HUES48 (cell line): ENCODE measurements around the gene NCOA1.
A peak's percentile ranks its signal among the peaks of the same experiment; 100 is the strongest.

Experiments used
- H3K27ac ChIP-seq: one replicate; pipeline ENCODE4 v1.7.0; 2013; ENCODE audit warnings: low read depth, low read length, inconsistent platforms
- H3K27me3 ChIP-seq: 2 replicates; pipeline ENCODE4 v1.6.1; 2013; ENCODE audit warnings: mild to moderate bottlenecking, low read length; ENCODE audit not compliant: control insufficient read depth, insufficient read depth
- H3K36me3 ChIP-seq: 2 replicates; pipeline ENCODE4 v1.6.1; 2013; ENCODE audit warnings: low read length; ENCODE audit not compliant: control insufficient read depth, insufficient read depth
- H3K4me1 ChIP-seq: 2 replicates; pipeline ENCODE4 v1.6.1; 2013; ENCODE audit warnings: mild to moderate bottlenecking, low read length; ENCODE audit not compliant: control insufficient read depth, insufficient read depth
- H3K4me3 ChIP-seq: 2 replicates; pipeline ENCODE4 v1.5.1; 2013; ENCODE audit warnings: mild to moderate bottlenecking, low read depth, low read length
- H3K9ac ChIP-seq: 2 replicates; pipeline ENCODE4 v1.6.1; 2013; ENCODE audit warnings: mild to moderate bottlenecking, low read depth, low read length, moderate library complexity
- H3K9me3 ChIP-seq: 2 replicates; pipeline ENCODE4 v1.6.1; 2013; ENCODE audit warnings: low read length; ENCODE audit not compliant: control insufficient read depth, insufficient read depth

Gene NCOA1

DNA sequence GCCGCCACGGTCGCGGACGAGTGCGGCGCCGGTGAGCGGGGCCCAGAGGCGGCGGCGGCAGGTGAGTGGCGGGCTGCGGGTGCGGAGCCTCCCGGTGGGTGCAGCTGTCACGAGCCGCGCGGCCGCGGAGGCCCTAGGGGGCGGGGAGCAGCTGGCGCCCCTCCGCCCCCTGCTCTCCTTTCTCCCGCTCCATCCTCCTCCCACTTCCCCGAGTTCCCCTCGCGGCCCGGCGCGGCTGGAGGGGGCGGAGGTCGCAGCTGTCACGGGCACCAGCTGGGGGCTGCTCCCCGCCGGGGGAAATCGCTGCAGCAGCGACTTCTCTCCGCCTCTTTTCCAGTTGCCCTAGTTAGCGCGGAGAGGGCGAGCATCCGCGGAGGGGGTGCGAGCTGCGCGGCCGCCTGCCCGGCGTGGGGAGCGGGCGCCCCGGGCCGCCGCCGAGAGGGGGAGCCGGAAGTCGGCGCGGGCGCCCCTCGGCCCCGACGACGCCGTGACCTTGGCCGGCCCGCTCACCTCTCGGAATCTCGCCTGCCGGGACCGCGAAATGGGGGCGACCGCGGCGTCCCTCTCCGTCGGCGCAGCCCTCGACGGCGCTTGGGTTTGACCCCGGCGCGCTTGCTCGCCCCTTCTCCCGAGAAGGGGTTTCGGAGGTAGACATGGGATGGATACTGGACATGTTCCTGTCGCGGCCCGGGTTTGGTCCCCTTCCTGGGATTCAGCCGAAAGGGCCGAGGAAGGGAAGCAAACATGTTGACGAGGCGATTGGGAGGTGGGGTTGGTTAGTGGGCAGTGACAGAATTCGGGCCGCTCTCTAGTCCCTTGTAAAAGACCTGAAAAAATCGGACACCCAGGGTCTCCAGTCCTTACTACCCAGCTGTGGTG, 727 bp downstream of the NCOA1 start:
- Histone ChIP-seq H3K4me3 (peak overlapping the region; percentile 88), H3K27me3 (peaks cover 13% of the 10 kb centered on the region), H3K9ac (peak overlapping the region; percentile 24; the same call in 1 of the 2 replicates), H3K9me3 (no peaks in the 10 kb centered on the region), H3K27ac (peak overlapping the region; percentile 91), H3K4me1 (peaks cover 36% of the 10 kb centered on the region), H3K36me3 (no peaks in the 10 kb centered on the region)

DNA sequence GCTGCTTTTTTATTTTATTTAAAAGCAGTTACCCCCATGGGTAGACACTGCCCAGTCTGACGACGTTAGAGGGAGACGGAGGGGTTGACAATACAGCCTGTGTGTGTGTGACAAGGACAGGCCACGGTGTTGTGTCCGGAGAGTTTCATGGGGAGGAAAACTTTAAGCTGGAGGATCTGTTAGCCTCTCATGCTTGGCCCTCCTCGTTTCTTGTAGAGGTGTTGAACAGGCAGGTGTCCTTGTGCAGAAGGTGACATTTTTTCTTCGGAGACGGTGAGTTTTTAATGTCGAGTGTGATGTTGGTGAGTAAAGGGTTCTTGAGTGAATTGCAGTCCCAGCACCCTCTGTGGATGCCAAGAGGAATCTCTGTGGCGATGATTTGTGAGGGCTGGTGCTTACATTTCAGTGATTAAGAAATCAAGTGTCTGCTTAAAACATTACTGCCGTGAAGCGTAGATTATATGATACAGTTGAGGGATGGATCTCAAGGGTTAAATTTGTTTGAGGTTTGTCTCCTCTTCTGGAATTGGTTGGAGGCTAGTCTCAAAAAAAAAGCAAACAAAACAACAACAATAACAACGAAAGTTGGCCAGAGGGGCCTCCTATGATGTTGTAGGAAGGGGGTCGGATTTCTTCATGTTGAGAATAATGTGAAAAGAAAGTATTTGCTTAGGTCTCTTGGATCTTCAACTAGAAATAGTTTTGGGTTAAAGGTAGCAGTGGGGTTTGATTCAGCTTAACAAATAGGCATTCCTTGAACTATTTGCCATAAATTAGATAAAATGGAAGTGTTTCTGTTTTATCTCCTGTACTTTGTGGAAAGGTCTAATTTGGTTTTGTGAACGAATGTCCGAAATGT, 1.6 kb downstream of the NCOA1 start:
- Histone ChIP-seq H3K4me1 (peaks cover 36% of the 10 kb centered on the region), H3K4me3 (peak overlapping the region; percentile 88), H3K27me3 (peaks cover 13% of the 10 kb centered on the region), H3K9me3 (no peaks in the 10 kb centered on the region), H3K27ac (no peak overlapping the region), H3K9ac (peak overlapping the region; percentile 24; the same call in 1 of the 2 replicates), H3K36me3 (no peaks in the 10 kb centered on the region)

DNA sequence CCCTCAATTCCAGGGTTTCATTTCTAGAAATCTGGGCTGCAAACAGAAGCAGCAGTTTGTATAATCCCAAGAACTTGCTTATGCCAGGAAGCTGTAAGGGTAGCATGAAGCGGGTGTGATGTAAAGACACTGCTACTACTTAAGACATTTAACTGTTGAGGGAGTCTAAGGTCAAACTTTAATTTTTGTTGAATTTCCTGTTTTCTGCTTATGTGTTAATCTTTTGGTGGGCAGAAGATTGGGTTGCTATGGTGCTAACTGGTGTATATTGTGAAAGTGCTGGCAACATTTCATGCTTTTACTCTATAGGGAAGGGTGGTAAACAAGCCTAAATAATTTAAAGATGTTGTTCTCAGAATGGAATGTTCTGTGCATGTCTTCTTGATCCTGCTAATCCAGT, 2.7 kb downstream of the NCOA1 start:
- Histone ChIP-seq H3K4me3 (no peak overlapping the region), H3K27ac (no peak overlapping the region)

DNA sequence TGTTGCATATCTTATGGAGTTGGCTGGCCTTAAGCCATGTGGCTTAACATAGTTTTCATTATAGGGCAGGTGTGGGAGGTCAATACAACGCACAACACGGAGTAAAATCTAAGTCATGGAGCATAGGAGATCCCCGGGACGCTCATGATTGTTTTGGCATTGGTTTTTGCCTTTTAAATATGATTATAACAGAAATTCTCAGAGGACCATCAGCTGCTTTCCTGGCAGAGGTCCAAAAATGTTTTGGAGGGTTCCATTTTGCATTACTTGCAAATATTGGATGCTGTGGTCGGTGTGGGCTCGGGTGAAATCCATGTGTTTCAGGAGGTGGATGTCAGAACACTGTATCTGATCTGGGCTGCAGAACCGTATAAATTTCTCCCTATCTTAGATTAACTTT, 3.4 kb downstream of the NCOA1 start:
- H3K36me3 ChIP-seq = no peaks in the 10 kb centered on the region
- no peak overlapping the region for H3K9ac ChIP-seq
- H3K9me3 ChIP-seq = no peaks in the 10 kb centered on the region
- H3K4me3 ChIP-seq = no peak overlapping the region
- peaks cover 32% of the 10 kb centered on the region for H3K4me1 ChIP-seq
- H3K27ac ChIP-seq = no peak overlapping the region
- H3K27me3 ChIP-seq = peaks cover 13% of the 10 kb centered on the region

More for the DNA sequence above, 2.7 kb downstream of the NCOA1 start:
- no peak overlapping the region for H3K9ac ChIP-seq
- peaks cover 36% of the 10 kb centered on the region for H3K4me1 ChIP-seq
- no peaks in the 10 kb centered on the region for H3K9me3 ChIP-seq
- H3K36me3 ChIP-seq = no peaks in the 10 kb centered on the region
- H3K27me3 ChIP-seq = peaks cover 13% of the 10 kb centered on the region

DNA sequence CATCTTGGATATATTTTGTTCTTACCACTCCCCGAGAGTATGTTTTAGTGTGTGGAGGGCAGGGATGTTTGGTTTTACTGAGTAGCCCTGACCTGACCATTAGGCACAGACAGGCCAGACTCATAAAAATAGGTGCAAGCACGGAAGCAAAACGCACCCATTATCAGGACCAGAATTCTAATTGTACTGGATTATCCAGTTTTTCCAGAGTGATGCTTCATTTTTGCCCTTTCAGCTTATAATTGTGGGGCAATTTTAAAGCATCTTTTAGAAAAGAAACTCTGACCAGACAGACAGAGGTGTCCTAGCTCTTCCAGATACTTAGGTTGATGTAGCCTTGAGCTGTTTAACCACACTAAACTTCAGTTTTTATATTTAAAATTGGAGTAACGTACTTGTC, 4.4 kb downstream of the NCOA1 start:
- no peak overlapping the region for H3K27ac ChIP-seq
- no peak overlapping the region for H3K9ac ChIP-seq
- H3K9me3 ChIP-seq = no peaks in the 10 kb centered on the region
- H3K27me3 ChIP-seq = peaks cover 13% of the 10 kb centered on the region
- no peaks in the 10 kb centered on the region for H3K36me3 ChIP-seq
- H3K4me1 ChIP-seq = peaks cover 28% of the 10 kb centered on the region
- H3K4me3 ChIP-seq = no peak overlapping the region

DNA sequence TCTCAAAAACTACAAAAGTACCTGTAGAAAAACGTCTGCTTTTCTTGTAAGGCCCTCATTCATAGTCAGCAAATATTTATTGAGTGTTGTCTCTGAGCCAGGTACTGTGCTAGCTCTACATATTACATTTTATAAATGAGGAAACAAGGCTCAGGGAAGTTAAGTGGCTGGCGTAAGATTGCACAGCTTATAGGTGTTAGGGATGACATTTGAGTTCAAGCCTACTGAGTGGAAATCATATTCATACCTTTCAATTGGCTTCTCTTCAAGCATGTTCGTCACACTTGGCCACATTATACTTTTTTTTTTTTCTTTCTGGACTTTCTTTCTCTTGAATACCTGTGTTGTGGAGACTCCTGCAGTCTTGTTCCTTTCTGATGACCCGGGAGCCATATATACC, 5.9 kb downstream of the NCOA1 start:
- peaks cover 31% of the 10 kb centered on the region for H3K4me1 ChIP-seq
- no peak overlapping the region for H3K4me3 ChIP-seq
- no peak overlapping the region for H3K27ac ChIP-seq
- no peak overlapping the region for H3K9ac ChIP-seq
- no peaks in the 10 kb centered on the region for H3K9me3 ChIP-seq
- H3K36me3 ChIP-seq = no peaks in the 10 kb centered on the region
- H3K27me3 ChIP-seq = peaks cover 13% of the 10 kb centered on the region

DNA sequence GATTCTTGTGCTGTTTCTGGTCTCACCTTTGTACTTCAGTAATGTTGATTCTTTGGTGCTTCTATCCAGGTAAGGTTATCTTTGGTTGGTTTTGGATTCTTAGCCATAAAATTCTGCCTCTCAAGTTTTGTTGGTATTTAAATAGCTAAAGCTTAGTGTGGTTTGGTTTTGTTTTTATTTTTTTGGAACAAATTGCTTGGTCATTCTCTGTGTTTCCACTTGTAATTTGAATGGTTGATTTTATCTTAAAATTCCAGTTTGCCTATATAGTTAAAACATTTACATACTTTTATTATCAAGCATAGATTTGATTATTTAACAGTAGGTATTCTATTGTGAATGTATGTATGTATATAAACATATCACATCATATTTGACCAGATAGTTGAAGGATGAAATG, 6.6 kb downstream of the NCOA1 start:
- H3K4me3 ChIP-seq = no peak overlapping the region
- no peaks in the 10 kb centered on the region for H3K9me3 ChIP-seq
- H3K4me1 ChIP-seq = peaks cover 30% of the 10 kb centered on the region
- H3K27ac ChIP-seq = no peak overlapping the region
- H3K27me3 ChIP-seq = peaks cover 6% of the 10 kb centered on the region
- no peaks in the 10 kb centered on the region for H3K36me3 ChIP-seq
- no peak overlapping the region for H3K9ac ChIP-seq

DNA sequence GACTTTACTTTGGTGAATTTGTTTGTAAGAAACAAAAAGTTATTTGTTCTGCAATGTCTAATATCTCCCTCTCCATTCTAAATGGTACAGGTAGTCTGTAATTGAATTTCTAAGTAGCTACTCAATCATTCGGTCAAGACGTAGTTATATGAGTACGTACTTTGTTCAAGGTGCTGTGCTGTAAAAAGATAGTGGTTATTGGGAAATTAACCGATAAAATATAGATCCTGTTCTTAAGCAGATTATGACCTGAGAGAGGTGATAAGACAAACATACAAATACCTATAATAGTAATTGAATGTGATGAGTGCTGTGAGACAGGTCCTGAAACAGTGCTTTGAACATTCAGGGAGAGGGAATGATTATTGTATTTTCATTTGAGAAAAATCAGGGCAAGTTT, 7.1 kb downstream of the NCOA1 start:
- Histone ChIP-seq H3K9me3 (no peaks in the 10 kb centered on the region), H3K9ac (no peak overlapping the region)

DNA sequence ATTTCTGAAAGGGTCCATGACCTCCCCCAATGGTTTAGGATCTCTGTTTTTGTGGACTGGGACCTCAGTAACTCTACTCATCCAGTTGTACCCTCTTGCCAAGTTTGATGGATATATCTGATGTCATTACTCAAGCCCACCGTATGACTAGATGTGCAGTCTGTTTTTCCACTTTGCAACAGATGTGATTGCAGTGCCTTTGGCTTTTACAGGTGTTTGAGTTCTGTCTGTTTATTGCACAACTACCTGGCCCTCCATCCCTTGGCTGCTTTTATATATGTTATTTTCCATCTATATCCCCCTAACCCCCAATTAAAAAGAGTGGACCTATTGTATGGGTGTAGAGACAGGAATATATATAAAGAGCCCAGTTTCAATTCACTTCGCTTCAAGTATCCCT, 10.8 kb downstream of the NCOA1 start:
- peaks cover 12% of the 10 kb centered on the region for H3K4me1 ChIP-seq
- H3K36me3 ChIP-seq = no peaks in the 10 kb centered on the region
- no peaks in the 10 kb centered on the region for H3K27me3 ChIP-seq
- H3K4me3 ChIP-seq = no peak overlapping the region
- no peak overlapping the region for H3K27ac ChIP-seq
- no peaks in the 10 kb centered on the region for H3K9me3 ChIP-seq
- no peak overlapping the region for H3K9ac ChIP-seq

More for the DNA sequence above, 7.1 kb downstream of the NCOA1 start:
- H3K4me1 ChIP-seq = peaks cover 25% of the 10 kb centered on the region
- no peaks in the 10 kb centered on the region for H3K36me3 ChIP-seq
- H3K4me3 ChIP-seq = no peak overlapping the region
- H3K27me3 ChIP-seq = peaks cover 2% of the 10 kb centered on the region; the same call in 1 of the 2 replicates
- no peak overlapping the region for H3K27ac ChIP-seq

DNA sequence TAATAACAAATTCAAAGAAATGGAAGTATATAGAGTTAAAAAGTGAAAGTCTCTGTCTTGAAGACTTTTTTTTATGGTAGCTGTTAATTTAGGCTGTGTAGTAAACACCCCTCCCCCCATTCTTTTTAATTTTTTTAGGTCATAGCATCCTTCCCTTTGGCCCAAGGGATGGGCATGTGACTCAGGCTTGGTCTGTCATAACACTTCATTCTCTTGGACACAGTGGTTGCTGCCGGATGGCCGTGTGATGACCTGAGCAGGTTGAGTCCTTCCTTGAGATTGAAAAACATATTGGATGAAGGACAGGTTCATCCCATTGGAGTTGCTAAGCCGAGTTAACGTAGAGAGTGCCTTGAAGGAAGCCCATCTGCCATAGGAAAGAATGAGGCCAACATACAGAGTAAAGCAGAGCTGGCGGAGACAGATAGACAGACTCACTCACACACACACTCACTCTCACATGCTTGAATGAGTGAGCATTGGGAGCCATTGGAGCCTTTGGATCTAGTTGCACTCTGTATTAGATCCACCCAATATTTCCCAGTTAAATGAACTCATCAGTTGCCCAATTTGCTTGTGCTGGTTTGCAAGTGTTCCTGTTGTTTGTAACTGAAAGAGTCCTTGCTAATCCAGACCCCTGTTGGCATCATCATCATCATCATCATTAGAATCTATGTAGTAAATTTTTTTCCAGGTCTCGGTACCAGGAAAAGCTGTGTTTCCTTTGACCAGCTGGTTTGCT, 14.7 kb downstream of the NCOA1 start:
- Histone ChIP-seq H3K27me3 (no peaks in the 10 kb centered on the region), H3K4me1 (peaks cover 11% of the 10 kb centered on the region), H3K36me3 (no peaks in the 10 kb centered on the region), H3K9me3 (no peaks in the 10 kb centered on the region), H3K27ac (no peak overlapping the region), H3K4me3 (no peak overlapping the region), H3K9ac (no peak overlapping the region)
